CD14-positive monocyte (primary cell): ENCODE results near the gene RGS14. TPM values are rescaled to one million over a fixed set of nuclear protein-coding genes. Genes with fewer than 3 reads are reported as not detected.

Experiments
- DNase-seq, 3 donors: peaks; one replicate each; pipeline ENCODE4 v3.0.0-alpha.2; 2011 to 2022
- H2AFZ ChIP-seq: 2 replicates; pipeline ENCODE4 v1.6.0; 2012; ENCODE audit warnings: mild to moderate bottlenecking, low read depth, low read length, inconsistent platforms; ENCODE audit not compliant: insufficient read depth, poor library complexity, severe bottlenecking
- H3K27ac ChIP-seq, 2 donors: 1 replicate in 1 of 2; 2 replicates in 1 of 2; pipeline ENCODE4 v1.5.1; 2012 to 2013; ENCODE audit warnings: low read length in 2 of 2, control low read depth in 1 of 2, inconsistent platforms in 1 of 2, low read depth in 1 of 2, mild to moderate bottlenecking in 1 of 2
- H3K27me3 ChIP-seq, 2 donors: one replicate each; pipeline versions ENCODE4 v1.6.0 to v1.6.1; 2011 to 2013; ENCODE audit warnings: low read length in 2 of 2; ENCODE audit not compliant: control insufficient read depth in 2 of 2, insufficient read depth in 2 of 2
- H3K36me3 ChIP-seq, 2 donors: replicated peaks in 1 of 2; 1 replicate in 1 of 2; 2 replicates in 1 of 2; pipeline versions ENCODE4 v1.5.1 to v1.6.1; 2012 to 2013; ENCODE audit warnings: low read length in 2 of 2, control low read depth in 1 of 2, inconsistent platforms in 1 of 2, mild to moderate bottlenecking in 1 of 2; ENCODE audit not compliant: insufficient read depth in 2 of 2, control insufficient read depth in 1 of 2
- H3K4me1 ChIP-seq, 2 donors: 1 replicate in 1 of 2; 2 replicates in 1 of 2; pipeline versions ENCODE4 v1.5.1 to v1.6.1; 2012 to 2013; ENCODE audit warnings: low read length in 2 of 2, control low read depth in 1 of 2, inconsistent platforms in 1 of 2, mild to moderate bottlenecking in 1 of 2, moderate library complexity in 1 of 2; ENCODE audit not compliant: insufficient read depth in 2 of 2, control insufficient read depth in 1 of 2
- H3K4me2 ChIP-seq: replicated peaks from 2 replicates; pipeline ENCODE3; 2012; ENCODE audit warnings: low read length, moderate library complexity, mild to moderate bottlenecking; ENCODE audit not compliant: poor library complexity, severe bottlenecking; ENCODE audit errors: extremely low read depth
- H3K4me3 ChIP-seq, 3 experiments: fragments of 200-600 bp in 1 of 3; sonication (generic) in 1 of 3; replicated peaks in 1 of 3; 1 replicate in 2 of 3; 2 replicates in 1 of 3; pipeline ENCODE4 v1.5.1; 2011 to 2013; ENCODE audit warnings: low read length in 3 of 3, mild to moderate bottlenecking in 3 of 3, control low read depth in 2 of 3, low read depth in 2 of 3, inconsistent platforms in 1 of 3, moderate library complexity in 1 of 3
- H3K79me2 ChIP-seq: 2 replicates; pipeline ENCODE4 v1.6.0; 2012; ENCODE audit warnings: mild to moderate bottlenecking, control low read depth, inconsistent platforms, low read length, moderate library complexity; ENCODE audit not compliant: insufficient read depth
- H3K9ac ChIP-seq: 2 replicates; pipeline ENCODE4 v1.6.0; 2017; ENCODE audit warnings: low read length, mild to moderate bottlenecking; ENCODE audit not compliant: insufficient read depth, poor library complexity, severe bottlenecking
- H3K9me3 ChIP-seq, 2 donors: replicated peaks in 1 of 2; 1 replicate in 1 of 2; 2 replicates in 1 of 2; pipeline versions ENCODE4 v1.5.1 to v1.6.1; 2012 to 2013; ENCODE audit warnings: low read length in 2 of 2, control low read depth in 1 of 2; ENCODE audit not compliant: control insufficient read depth in 1 of 2, insufficient read depth in 1 of 2
- H4K20me1 ChIP-seq: 2 replicates; pipeline ENCODE4 v1.6.0; 2012; ENCODE audit warnings: mild to moderate bottlenecking, low read length, control low read depth, moderate library complexity; ENCODE audit not compliant: insufficient read depth
- H3K27ac Mint-ChIP-seq, 7 donors: one replicate each; pipeline ENCODE4 v1.8.0; 2020; ENCODE audit warnings: mild to moderate bottlenecking in 7 of 7, mixed read lengths in 7 of 7, moderate library complexity in 6 of 7, inconsistent platforms in 2 of 7
- H3K27me3 Mint-ChIP-seq, 3 donors: one replicate each; pipeline ENCODE4 v1.8.0; 2021 to 2022; ENCODE audit warnings: low read depth in 3 of 3, mild to moderate bottlenecking in 3 of 3, mixed read lengths in 3 of 3, moderate library complexity in 3 of 3, inconsistent platforms in 1 of 3
- H3K36me3 Mint-ChIP-seq, 2 donors: one replicate each; pipeline ENCODE4 v1.8.0; 2020; ENCODE audit warnings: mixed read lengths in 2 of 2, inconsistent platforms in 1 of 2, mild to moderate bottlenecking in 1 of 2
- H3K4me1 Mint-ChIP-seq: one replicate; pipeline ENCODE4 v1.8.0; 2020; ENCODE audit warnings: mild to moderate bottlenecking, mixed read lengths
- H3K4me3 Mint-ChIP-seq, 2 donors: one replicate each; pipeline ENCODE4 v1.8.0; 2020; ENCODE audit warnings: mild to moderate bottlenecking in 2 of 2, mixed read lengths in 2 of 2, moderate library complexity in 1 of 2
- H3K9me3 Mint-ChIP-seq, 7 donors: one replicate each; pipeline ENCODE4 v1.8.0; 2020 to 2022; ENCODE audit warnings: mixed read lengths in 7 of 7, mild to moderate bottlenecking in 6 of 7, moderate library complexity in 6 of 7, inconsistent platforms in 2 of 7
- CTCF ChIP-seq: fragments of 200-600 bp; IDR thresholded peaks from one replicate; pipeline ENCODE4 v1.8.0; 2022; ENCODE audit warnings: antibody characterized with exemption, mild to moderate bottlenecking
- WGBS: methylation state at CpG from one replicate; pipeline ENCODE4 v1.1.5; 2013; ENCODE audit warnings: missing lambda C conversion rate; ENCODE audit not compliant: insufficient coverage; 5-methylcytosine and 5-hydroxymethylcytosine counted together
- intact Hi-C, 2 donors: fragments of 100-400 bp; cut with micrococcal nuclease; formaldehyde crosslinking; loops; one replicate each; pipeline versions ENCODE4 v1.15.0 to v1.15.1; 2023
- polyA plus RNA-seq, 3 donors: library from polyadenylated mRNA; depleted of rRNA in 1 of 3; unstranded in 2 of 3; stranded (reverse) in 1 of 3; fragments of 300-500 nt in 2 of 3; fragments of >200 nt in 1 of 3; fragmentation: Illumina TruSeq in 2 of 3; gene quantifications; 1 replicate in 2 of 3; 2 replicates in 1 of 3; pipeline ENCODE4 v1.2.3, GENCODE V29; 2012 to 2021

The RGS14 gene
- polyA plus RNA-seq, 3 donors: 35.4 to 186 (median 43.5) TPM

GRCh38 chr5:177343777-177344176 lies 13.9 kb upstream of the RGS14 start:
- peaks cover 53 to 84% of the 10 kb centered on the region in 2 donors for H3K36me3 Mint-ChIP-seq
- Histone ChIP-seq H4K20me1 (peaks cover 89% of the 10 kb centered on the region), H2AFZ (no peak overlapping the region), H3K79me2 (peaks cover 91% of the 10 kb centered on the region), H3K9ac (no peak overlapping the region), H3K4me2 (no peak overlapping the region), H3K4me3 (no peak overlapping the region), H3K27ac (no peak overlapping the region), H3K4me1 (peaks cover 0 to 1% of the 10 kb centered on the region in 2 donors), H3K36me3 (peaks cover 49 to 77% of the 10 kb centered on the region in 2 donors), H3K27me3 (no peaks in the 10 kb centered on the region), H3K9me3 (no peaks in the 10 kb centered on the region)
- no peak overlapping the region for H3K27ac Mint-ChIP-seq
- H3K4me1 Mint-ChIP-seq: peaks cover 10% of the 10 kb centered on the region
- no peak overlapping the region for H3K4me3 Mint-ChIP-seq
- peaks cover 0 to 1% (median 0%) of the 10 kb centered on the region in 7 donors for H3K9me3 Mint-ChIP-seq
- DNase-seq: no peak
- 100% methylated on average over 1 of the region's 6 CpGs for WGBS
- intact Hi-C loops: no loop called here
- peaks cover 0 to 2% (median 0%) of the 10 kb centered on the region in 3 donors for H3K27me3 Mint-ChIP-seq
- TF ChIP-seq CTCF: no peak

GRCh38 chr5:177344891-177345290 lies 12.8 kb upstream of the RGS14 start:
- Histone ChIP-seq H3K9me3 (no peaks in the 10 kb centered on the region), H3K27me3 (no peaks in the 10 kb centered on the region), H3K4me1 (peaks cover 6 to 12% of the 10 kb centered on the region in 2 donors), H3K36me3 (peaks cover 47 to 77% of the 10 kb centered on the region in 2 donors), H3K4me2 (no peak overlapping the region), H3K79me2 (peaks cover 92% of the 10 kb centered on the region), H3K4me3 (no peak overlapping the region), H3K9ac (no peak overlapping the region), H4K20me1 (peaks cover 89% of the 10 kb centered on the region), H3K27ac (no peak overlapping the region), H2AFZ (no peak overlapping the region)
- no peak overlapping the region for H3K4me3 Mint-ChIP-seq
- intact Hi-C loops: loop anchor here in 1 of 2 donors (5.0 kb wide), 1 partner anchor 33 kb away; the partner anchor contains the start of gene MXD3
- peaks cover 52 to 81% of the 10 kb centered on the region in 2 donors for H3K36me3 Mint-ChIP-seq
- no peak overlapping the region for H3K27ac Mint-ChIP-seq
- H3K9me3 Mint-ChIP-seq: peaks cover 0 to 1% (median 0%) of the 10 kb centered on the region in 7 donors
- no peak for TF ChIP-seq CTCF
- H3K4me1 Mint-ChIP-seq: peaks cover 18% of the 10 kb centered on the region
- DNase-seq: no peak
- peaks cover 0 to 2% (median 0%) of the 10 kb centered on the region in 3 donors for H3K27me3 Mint-ChIP-seq
- no CpG with 5 or more reads among the region's 6 CpGs for WGBS
